GM12874 (cell line): ENCODE results near the gene LCTL.
A peak's percentile ranks its signal among the peaks of the same experiment; 100 is the strongest.

Source experiments
- CTCF ChIP-seq: IDR thresholded peaks from 2 replicates; pipeline ENCODE4 v1.5.1; 2011; ENCODE audit warnings: low read depth, mild to moderate bottlenecking, control low read depth, low read length, moderate library complexity; ENCODE audit not compliant: insufficient read depth

LCTL gene

GRCh38 chr15:66608881-66609280 lies 43.1 kb upstream of the LCTL start:
- TF ChIP-seq CTCF, result no peak

- TF ChIP-seq CTCF, result no peak
Measured at GRCh38 chr15:66608159-66608558, 42.4 kb upstream of the LCTL start.

- peak; percentile 89 for TF ChIP-seq CTCF
Measured at GRCh38 chr15:66603301-66604179, 37.7 kb upstream of the LCTL start.

GRCh38 chr15:66601521-66601920 lies 35.7 kb upstream of the LCTL start:
- TF ChIP-seq CTCF, result no peak

GRCh38 chr15:66600240-66600627 lies 34.4 kb upstream of the LCTL start:
- no peak for TF ChIP-seq CTCF

GRCh38 chr15:66599536-66600239 lies 33.9 kb upstream of the LCTL start:
- TF ChIP-seq CTCF, result no peak

- no peak for TF ChIP-seq CTCF
Measured at GRCh38 chr15:66598095-66598815, 32.5 kb upstream of the LCTL start.
